ENCODE measurements around the gene KDM4C.

DNA sequence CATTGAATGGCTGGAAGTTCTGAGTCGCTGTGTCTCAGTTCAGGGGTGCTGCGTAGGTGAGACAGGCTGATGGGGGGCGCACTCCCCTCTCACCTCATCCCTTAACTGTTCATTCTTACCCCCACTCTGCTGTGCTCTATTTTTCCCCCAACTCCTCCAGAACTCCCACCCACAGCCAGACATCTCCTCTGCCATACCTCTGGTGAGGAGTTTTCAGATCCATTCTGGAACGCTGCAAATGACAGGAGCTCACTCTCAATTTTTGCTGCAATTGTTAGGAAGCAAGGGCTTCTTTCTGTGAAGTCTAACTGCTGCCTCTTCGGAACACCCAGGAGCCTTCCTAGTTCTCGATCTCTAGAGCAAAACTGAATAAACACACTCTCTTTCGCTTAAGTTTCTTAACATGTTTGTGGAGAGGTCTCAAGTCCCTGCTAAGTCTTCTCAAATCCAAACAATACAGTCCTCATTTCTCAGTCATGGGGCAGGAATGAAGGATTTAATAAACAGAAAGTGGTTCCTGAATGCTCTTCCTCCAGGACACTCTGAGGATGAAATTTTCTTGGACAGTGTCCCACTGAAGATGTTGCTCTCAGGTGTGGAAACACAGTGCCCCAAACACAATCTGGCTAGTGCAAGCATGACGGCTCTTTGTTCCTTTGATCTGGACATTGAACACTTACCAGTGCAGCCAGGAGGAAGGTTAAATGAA, 387.7 kb downstream of the KDM4C start:
- TF ChIP-seq EZH2 (IDR thresholded peaks at IDR 0.05; ENCODE audit: insufficient read depth, poor library complexity, severe bottlenecking) (no peak), EZH2phosphoT487 (IDR thresholded peaks at IDR 0.05; ENCODE audit: insufficient read depth, low read depth) (no peak)
